ENCODE results near the gene CENPQ. TPM values are rescaled to one million over a fixed set of nuclear protein-coding genes. Genes with fewer than 3 reads are reported as not detected.
"Not testable (repeated sequence)": the region's sequence is repeated elsewhere in the genome, so short reads cannot be mapped to it uniquely, and the experiment has no call there.

CENPQ gene
- total RNA-seq, 2 experiments from 2014 or later = 20.5 to 21.4 TPM

- CTCF ChIA-PET = no interaction called here
- POLR2A ChIA-PET = no interaction called here
- peak overlapping the region; percentile 97 for H3K4me3 Mint-ChIP-seq
- H3K36me3 Mint-ChIP-seq = peaks cover 5% of the 10 kb centered on the region
- DNase-seq = no peak
- intact Hi-C loops (cut with micrococcal nuclease) = loop anchor here (5.0 kb wide), 1 partner anchor 1987 kb away; the partner anchor contains the start of gene CD2AP
- H3K4me1 Mint-ChIP-seq (ENCODE audit: low read depth) = peaks cover 29% of the 10 kb centered on the region
- H3K27me3 Mint-ChIP-seq = no peaks in the 10 kb centered on the region
- H3K27ac Mint-ChIP-seq = no peak overlapping the region
- H3K9me3 Mint-ChIP-seq = no peaks in the 10 kb centered on the region
These were observed 1.5 kb downstream of the CENPQ start for GRCh38 chr6:49464691-49465090.

DNA sequence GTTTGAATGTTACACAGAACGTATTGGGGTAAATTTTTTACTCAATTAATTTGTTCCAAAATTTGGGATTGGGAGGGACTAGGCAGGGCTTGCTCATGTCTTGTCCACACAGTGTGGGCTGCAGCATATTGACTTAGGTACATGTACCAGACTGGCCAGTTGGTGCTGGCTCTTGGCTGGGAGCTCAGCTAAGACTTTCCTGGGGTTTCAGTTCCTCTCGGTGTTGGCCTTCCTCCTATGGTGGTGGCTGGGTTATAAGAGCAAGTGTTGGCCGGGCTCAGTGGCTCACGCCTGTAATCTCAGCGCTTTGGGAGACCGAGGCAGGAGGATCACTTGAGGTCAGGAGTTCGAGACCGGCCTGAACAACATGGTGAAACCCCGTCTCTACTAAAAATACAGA is 4.9 kb downstream of the CENPQ start:
- H3K4me1 Mint-ChIP-seq (ENCODE audit: low read depth) = peaks cover 18% of the 10 kb centered on the region
- no peaks in the 10 kb centered on the region for H3K27me3 Mint-ChIP-seq
- no peak for DNase-seq
- ChIA-PET CTCF (no interaction called here), POLR2A (no interaction called here)
- intact Hi-C loops (cut with micrococcal nuclease) = no loop called here
- H3K36me3 Mint-ChIP-seq = peaks cover 15% of the 10 kb centered on the region
- H3K9me3 Mint-ChIP-seq = no peaks in the 10 kb centered on the region
- no peak overlapping the region for H3K27ac Mint-ChIP-seq
- H3K4me3 Mint-ChIP-seq = no peak overlapping the region

- CTCF ChIA-PET; H3K4me1 Mint-ChIP-seq (ENCODE audit: low read depth); H3K9me3 Mint-ChIP-seq; POLR2A ChIA-PET; intact Hi-C loops (cut with micrococcal nuclease); H3K27me3 Mint-ChIP-seq; DNase-seq; H3K4me3 Mint-ChIP-seq; H3K27ac Mint-ChIP-seq: not testable (repeated sequence)
- peaks cover 44% of the 10 kb centered on the region for H3K36me3 Mint-ChIP-seq
These were observed 13.4 kb downstream of the CENPQ start for GRCh38 chr6:49476564-49476963.

DNA sequence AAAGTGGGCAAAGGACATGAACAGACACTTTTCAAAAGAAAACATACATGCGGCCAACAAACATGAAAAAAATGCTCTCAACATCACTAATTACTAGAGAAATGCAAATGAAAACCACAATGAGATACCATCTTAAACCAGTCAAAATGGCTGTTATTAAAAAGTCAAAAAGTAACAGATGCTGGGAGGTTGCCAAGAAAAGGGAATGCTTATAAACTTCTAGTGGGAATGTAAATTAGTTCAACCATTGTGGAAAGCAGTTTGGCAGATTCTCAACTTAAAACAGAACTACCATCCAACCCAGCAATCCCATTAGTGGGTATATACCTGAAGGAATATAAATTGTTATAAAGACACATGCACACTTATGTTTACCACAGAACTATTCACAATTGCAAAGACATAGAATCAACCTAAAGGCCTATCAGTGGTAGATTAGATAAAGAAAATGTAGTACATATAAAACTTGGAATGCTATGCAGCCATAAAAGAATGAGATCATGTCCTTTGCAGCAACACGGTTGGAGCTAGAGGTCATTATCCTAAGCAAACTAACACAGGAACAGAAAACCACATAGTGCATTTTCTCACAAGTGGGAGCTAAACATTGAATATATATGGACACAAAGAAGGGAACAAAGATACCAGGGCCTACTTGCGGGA is 16.3 kb downstream of the CENPQ start:
- Mint-ChIP-seq H3K4me1 (ENCODE audit: low read depth) (no peaks in the 10 kb centered on the region), H3K36me3 (peaks cover 30% of the 10 kb centered on the region), H3K4me3 (no peak overlapping the region), H3K27me3 (no peaks in the 10 kb centered on the region), H3K9me3 (peaks cover 2% of the 10 kb centered on the region), H3K27ac (no peak overlapping the region)
- intact Hi-C loops (cut with micrococcal nuclease) = no loop called here
- ChIA-PET CTCF (no interaction called here), POLR2A (no interaction called here)
- DNase-seq = no peak

DNA sequence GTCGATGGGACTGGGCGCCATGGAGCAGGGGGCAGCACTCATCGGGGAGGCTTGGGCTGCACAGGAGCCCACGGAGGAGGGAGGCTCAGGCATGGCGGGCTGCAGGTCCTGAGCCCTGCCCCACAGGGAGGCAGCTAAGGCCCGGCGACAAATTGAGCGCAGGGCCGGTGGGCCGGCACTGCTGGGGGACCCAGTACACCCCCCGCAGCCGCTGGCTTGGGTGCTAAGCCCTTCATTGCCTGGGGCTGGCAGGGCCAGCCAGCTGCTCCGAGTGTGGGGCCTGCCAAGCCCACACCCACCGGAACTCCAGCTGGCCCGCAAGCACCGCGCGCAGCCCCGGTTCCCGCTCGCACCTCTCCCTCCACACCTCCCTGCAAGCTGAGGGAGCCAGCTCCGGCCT is 18.7 kb downstream of the CENPQ start:
- POLR2A ChIA-PET; H3K4me1 Mint-ChIP-seq (ENCODE audit: low read depth); H3K27me3 Mint-ChIP-seq; H3K4me3 Mint-ChIP-seq; H3K27ac Mint-ChIP-seq; CTCF ChIA-PET; H3K9me3 Mint-ChIP-seq; intact Hi-C loops (cut with micrococcal nuclease); DNase-seq: not testable (repeated sequence)
- peaks cover 23% of the 10 kb centered on the region for H3K36me3 Mint-ChIP-seq

DNA sequence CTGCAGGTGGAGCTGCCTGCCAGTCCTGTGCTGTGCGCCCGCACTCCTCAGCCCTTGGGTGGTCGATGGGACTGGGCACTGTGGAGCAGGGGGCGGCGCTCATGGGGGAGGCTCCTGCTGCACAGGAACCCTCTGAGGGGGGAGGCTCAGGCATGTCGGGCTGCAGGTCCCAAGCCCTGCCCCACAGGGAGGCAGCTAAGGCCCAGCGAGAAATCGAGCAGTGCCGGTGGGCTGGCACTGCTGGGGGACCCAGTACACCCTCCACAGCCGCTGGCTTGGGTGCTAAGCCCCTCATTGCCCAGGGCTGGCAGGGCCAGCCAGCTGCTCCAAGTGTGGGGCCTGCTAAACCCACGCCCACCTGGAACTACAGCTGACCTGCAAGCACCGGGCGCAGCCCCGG is 20.2 kb downstream of the CENPQ start:
- POLR2A ChIA-PET; H3K4me1 Mint-ChIP-seq (ENCODE audit: low read depth); intact Hi-C loops (cut with micrococcal nuclease); H3K27ac Mint-ChIP-seq; H3K9me3 Mint-ChIP-seq; H3K4me3 Mint-ChIP-seq; H3K27me3 Mint-ChIP-seq; DNase-seq: not testable (repeated sequence)
- H3K36me3 Mint-ChIP-seq = peaks cover 25% of the 10 kb centered on the region
- CTCF ChIA-PET = interaction anchor here (0.9 kb wide), 1 partner anchor 49 kb away, joined by 3 read pairs; no protein-coding TSS in a partner anchor

DNA sequence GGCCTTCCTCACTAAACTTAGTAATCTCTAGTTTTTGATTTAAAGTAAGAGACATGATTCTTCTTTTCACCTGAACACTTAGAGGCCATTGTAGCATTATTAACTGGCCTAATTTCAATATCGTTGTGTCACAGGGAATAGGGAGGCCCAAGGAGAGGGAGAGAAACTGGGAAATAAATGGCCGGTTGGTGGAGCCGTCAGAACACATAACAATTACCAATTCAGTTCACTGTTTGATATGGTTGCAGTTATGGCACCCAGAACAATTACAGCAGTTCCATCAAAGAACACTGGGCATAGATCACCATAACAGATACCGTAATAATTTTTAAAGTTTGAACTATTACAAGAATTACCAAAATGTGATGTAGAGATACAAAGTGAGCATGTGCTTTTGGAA is 27.5 kb downstream of the CENPQ start:
- H3K9me3 Mint-ChIP-seq = no peaks in the 10 kb centered on the region
- H3K36me3 Mint-ChIP-seq = peaks cover 41% of the 10 kb centered on the region
- H3K4me1 Mint-ChIP-seq (ENCODE audit: low read depth) = no peaks in the 10 kb centered on the region
- CTCF ChIA-PET = no interaction called here
- no peak overlapping the region for H3K27ac Mint-ChIP-seq
- DNase-seq = no peak
- POLR2A ChIA-PET = no interaction called here
- no peaks in the 10 kb centered on the region for H3K27me3 Mint-ChIP-seq
- no peak overlapping the region for H3K4me3 Mint-ChIP-seq
- intact Hi-C loops (cut with micrococcal nuclease) = no loop called here

GRCh38 chr6:49497304-49497703 is 34.1 kb downstream of the CENPQ start:
- Mint-ChIP-seq H3K36me3 (peaks cover 13% of the 10 kb centered on the region), H3K27ac (no peak overlapping the region), H3K4me3 (no peak overlapping the region), H3K4me1 (ENCODE audit: low read depth) (no peaks in the 10 kb centered on the region), H3K27me3 (no peaks in the 10 kb centered on the region), H3K9me3 (no peaks in the 10 kb centered on the region)
- CTCF ChIA-PET = no interaction called here
- DNase-seq = no peak
- POLR2A ChIA-PET = no interaction called here
- intact Hi-C loops (cut with micrococcal nuclease) = no loop called here

- Mint-ChIP-seq H3K36me3 (peaks cover 3% of the 10 kb centered on the region), H3K4me3 (no peak overlapping the region), H3K27me3 (no peaks in the 10 kb centered on the region), H3K9me3 (no peaks in the 10 kb centered on the region), H3K4me1 (ENCODE audit: low read depth) (no peaks in the 10 kb centered on the region), H3K27ac (no peak overlapping the region)
- CTCF ChIA-PET = interaction anchor here (0.6 kb wide), 1 partner anchor 13 kb away, joined by 3 read pairs; no protein-coding TSS in a partner anchor
- POLR2A ChIA-PET = no interaction called here
- DNase-seq = no peak
- intact Hi-C loops (cut with micrococcal nuclease) = no loop called here
These were observed 36.0 kb downstream of the CENPQ start for GRCh38 chr6:49499126-49499525.

DNA sequence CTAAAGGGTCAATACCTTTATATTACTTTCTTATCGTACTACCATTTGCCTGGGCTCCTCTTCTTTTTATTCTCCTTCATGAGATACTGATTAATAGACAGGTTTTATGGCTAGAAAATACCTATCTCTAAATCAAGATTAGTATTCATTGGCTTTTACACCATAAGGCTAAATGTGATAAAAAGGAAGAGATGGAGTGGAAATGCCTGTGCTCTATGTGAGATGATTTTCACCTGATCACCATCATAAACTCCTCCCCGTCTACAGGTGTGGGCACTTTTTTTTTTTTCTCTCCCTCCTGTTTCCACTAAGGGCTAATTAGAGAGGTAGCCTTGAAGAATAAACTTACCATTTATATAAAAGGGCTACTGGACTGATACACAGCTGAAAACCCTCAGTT is 36.5 kb downstream of the CENPQ start, which contains the start of gene GLYATL3:
TSS of gene GLYATL3 (plus strand) at position 301 of the 400 bp plus-strand sequence. CDS start 12,068 bp downstream, outside the sequence.
- no peak within 1 kb of the TSS for H3K27ac Mint-ChIP-seq
- ChIA-PET POLR2A (no interaction called here), CTCF (no interaction called here)
- intact Hi-C loops (cut with micrococcal nuclease) = no loop called here
- no peaks in the 10 kb centered on the region for H3K9me3 Mint-ChIP-seq
- H3K36me3 Mint-ChIP-seq = no peaks in the 10 kb centered on the region
- DNase-seq = no peak
- no peak within 1 kb of the TSS for H3K4me3 Mint-ChIP-seq
- no peaks in the 10 kb centered on the region for H3K27me3 Mint-ChIP-seq
- no peaks in the 10 kb centered on the region for H3K4me1 Mint-ChIP-seq (ENCODE audit: low read depth)

DNA sequence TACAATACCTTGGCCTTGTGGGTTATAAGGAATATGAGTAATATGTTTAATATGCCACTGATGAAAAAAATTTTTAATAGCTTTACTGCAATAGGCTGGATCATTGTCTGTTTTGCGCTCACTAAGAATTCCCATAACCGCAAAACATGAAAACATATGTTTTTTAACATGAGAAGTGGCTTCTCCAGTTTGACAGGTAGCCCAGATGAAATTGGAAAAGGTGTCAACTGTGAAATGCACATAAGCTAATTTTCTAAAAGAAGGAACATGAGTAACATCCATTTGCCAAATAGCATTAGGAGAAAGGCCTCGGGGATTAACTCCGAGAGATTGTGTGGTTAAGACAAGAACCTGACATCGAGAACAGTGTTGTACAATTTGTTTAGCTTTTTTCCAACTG is 41.5 kb downstream of the CENPQ start:
- no peak for DNase-seq
- ChIA-PET POLR2A (no interaction called here), CTCF (no interaction called here)
- Mint-ChIP-seq H3K4me3 (no peak overlapping the region), H3K4me1 (ENCODE audit: low read depth) (no peaks in the 10 kb centered on the region), H3K27me3 (peaks cover 5% of the 10 kb centered on the region), H3K36me3 (no peaks in the 10 kb centered on the region), H3K27ac (no peak overlapping the region), H3K9me3 (no peaks in the 10 kb centered on the region)
- intact Hi-C loops (cut with micrococcal nuclease) = no loop called here

DNA sequence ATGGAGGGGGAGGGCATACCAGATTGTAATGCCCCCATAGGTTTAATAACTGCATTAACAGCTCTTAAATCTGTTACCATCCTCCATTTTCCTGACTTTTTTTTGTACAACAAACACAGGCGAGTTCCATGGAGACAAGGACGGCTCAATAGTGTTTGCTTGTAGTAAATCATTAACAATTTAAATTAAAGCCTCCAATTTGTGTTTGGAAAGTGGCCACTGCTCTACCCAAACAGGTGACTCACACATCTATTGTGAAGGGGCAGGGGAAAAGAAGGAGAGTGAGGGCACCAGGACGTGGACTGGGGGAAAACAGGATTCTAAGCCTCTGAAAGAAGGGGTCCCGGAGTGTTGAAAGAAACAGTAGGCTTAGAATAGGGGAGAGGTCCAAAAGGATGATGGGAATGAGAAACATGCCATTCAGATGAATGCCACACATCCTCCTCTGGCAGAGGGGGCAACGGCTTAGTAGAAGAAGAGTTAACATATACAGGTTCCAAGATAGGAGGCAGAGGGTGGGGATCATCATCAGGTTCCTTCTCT is 43.5 kb downstream of the CENPQ start:
- CTCF ChIA-PET = no interaction called here
- Mint-ChIP-seq H3K27ac (no peak overlapping the region), H3K4me3 (no peak overlapping the region), H3K36me3 (no peaks in the 10 kb centered on the region), H3K4me1 (ENCODE audit: low read depth) (no peaks in the 10 kb centered on the region), H3K9me3 (no peaks in the 10 kb centered on the region), H3K27me3 (peaks cover 5% of the 10 kb centered on the region)
- no peak for DNase-seq
- POLR2A ChIA-PET = no interaction called here
- intact Hi-C loops (cut with micrococcal nuclease) = no loop called here

DNA sequence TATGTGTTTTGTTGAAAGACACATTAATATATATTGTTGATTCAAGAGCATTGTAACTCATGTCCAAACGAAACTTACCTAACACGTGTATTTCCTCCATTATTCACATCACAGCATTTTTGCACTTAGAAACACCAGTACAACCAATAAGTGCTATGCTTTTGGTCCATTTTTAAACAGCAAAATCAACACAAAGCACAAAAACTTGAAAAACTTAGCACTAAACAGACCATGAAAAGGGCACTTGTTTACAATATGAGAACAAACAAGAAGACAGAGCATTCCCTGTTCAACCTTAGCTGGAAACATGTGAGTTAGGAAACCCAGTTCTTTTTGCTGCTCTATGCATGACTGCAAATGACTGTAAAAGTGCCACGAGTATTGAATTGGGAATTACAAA is 46.2 kb downstream of the CENPQ start:
- Mint-ChIP-seq H3K4me1 (ENCODE audit: low read depth) (no peaks in the 10 kb centered on the region), H3K36me3 (no peaks in the 10 kb centered on the region), H3K9me3 (no peaks in the 10 kb centered on the region), H3K4me3 (no peak overlapping the region), H3K27ac (no peak overlapping the region), H3K27me3 (peaks cover 11% of the 10 kb centered on the region)
- ChIA-PET CTCF (no interaction called here), POLR2A (no interaction called here)
- intact Hi-C loops (cut with micrococcal nuclease) = no loop called here
- DNase-seq = no peak
